ENCODE data around the gene UGP2. TPM values are rescaled to one million over a fixed set of nuclear protein-coding genes. Genes with fewer than 3 reads are reported as not detected.
A peak's percentile ranks its signal among the peaks of the same experiment; 100 is the strongest.

UGP2 gene
- total RNA-seq, 1 experiment from 2014 or later = 883 TPM

DNA sequence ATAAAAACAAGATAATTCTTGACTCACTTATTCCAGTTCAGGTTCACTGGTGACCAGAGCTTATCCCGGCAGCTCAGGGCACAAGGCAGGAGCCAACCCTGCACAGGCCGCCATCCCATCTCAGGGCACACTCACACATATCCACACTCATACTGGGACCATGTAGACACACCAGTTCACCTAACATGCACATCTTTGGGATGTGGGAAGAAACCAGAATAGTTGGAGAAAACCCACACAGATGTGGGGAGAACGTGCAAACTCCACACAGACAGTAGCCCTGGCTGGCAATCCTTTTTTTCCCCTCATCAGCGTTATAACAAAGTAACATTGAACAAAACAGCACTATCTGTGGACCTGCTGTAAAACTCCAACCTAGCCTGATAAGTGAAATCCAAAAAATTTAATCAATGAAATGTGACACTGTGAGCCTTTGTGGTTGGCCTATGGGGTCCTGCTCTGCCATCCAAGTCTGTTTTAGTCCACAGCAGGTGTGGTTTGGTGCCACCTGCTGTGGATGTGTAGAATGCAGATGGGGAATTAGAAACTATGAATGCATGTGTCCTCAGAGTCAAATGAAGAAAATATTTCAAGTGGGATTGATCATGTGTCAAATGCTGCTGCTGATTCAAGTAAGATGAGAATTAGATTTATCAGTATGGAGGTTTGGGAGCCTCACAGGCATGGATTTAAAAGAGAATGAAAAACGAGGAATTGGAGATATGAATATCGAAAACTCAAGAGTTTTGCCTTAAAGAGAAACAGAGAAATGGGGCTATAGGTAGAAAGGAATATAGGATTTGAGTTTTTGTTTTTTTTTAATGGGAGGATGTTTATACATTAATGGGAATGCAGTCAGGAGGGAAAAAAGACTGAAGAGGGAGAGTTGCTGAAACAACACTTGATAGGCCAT is 47.0 kb downstream of the UGP2 start:
- Histone ChIP-seq H2AFZ (ENCODE audit: low read length) (no peak overlapping the region), H3K4me1 (ENCODE audit: insufficient read depth, low read length) (peaks cover 5% of the 10 kb centered on the region; the same call in 1 of the 2 replicates), H3K4me2 (ENCODE audit: insufficient read depth, insufficient read length, low read length) (no peak overlapping the region), H3K56ac (ENCODE audit: insufficient read length, low read depth, low read length) (no peak overlapping the region), H3K23ac (ENCODE audit: insufficient read length, low read depth, low read length) (no peak overlapping the region), H4K91ac (ENCODE audit: insufficient read length, low read depth, low read length) (no peak overlapping the region), H2BK12ac (ENCODE audit: insufficient read length, low read depth, low read length) (no peak overlapping the region), H4K20me1 (ENCODE audit: control insufficient read depth, insufficient read depth, insufficient read length) (no peaks in the 10 kb centered on the region), H3K9ac (ENCODE audit: extremely low read depth, insufficient read length, low read length) (no peak overlapping the region), H3K79me2 (ENCODE audit: insufficient read depth, low read length) (no peaks in the 10 kb centered on the region), H3K9me3 (ENCODE audit: control insufficient read depth, low read depth, low read length) (no peaks in the 10 kb centered on the region), H3K27ac (ENCODE audit: insufficient read length, low read depth, low read length) (no peak overlapping the region), H3K79me1 (ENCODE audit: insufficient read depth, low read depth, low read length, poor library complexity, severe bottlenecking) (no peaks in the 10 kb centered on the region), H3T11ph (ENCODE audit: low read length) (no peak overlapping the region), H4K8ac (replicated peaks; ENCODE audit: insufficient read length, low read depth, low read length) (no peak overlapping the region), H3K23me2 (ENCODE audit: insufficient read length, low read depth, low read length, poor library complexity, severe bottlenecking) (no peaks in the 10 kb centered on the region), H2AK5ac (ENCODE audit: insufficient read length, low read length) (no peak overlapping the region), H2BK20ac (ENCODE audit: low read depth, low read length, poor library complexity, severe bottlenecking) (no peak overlapping the region), H2BK5ac (ENCODE audit: insufficient read length, low read length) (no peak overlapping the region), H2BK15ac (ENCODE audit: low read depth, low read length) (no peak overlapping the region), H2BK120ac (ENCODE audit: low read depth, low read length, poor library complexity, severe bottlenecking) (no peak overlapping the region), H3K4ac (ENCODE audit: low read depth, low read length) (no peak overlapping the region), H4K5ac (ENCODE audit: insufficient read length, low read depth, low read length) (no peak overlapping the region), H3K14ac (ENCODE audit: insufficient read depth, low read length) (no peak overlapping the region), H3K27me3 (ENCODE audit: insufficient read depth, low read length) (no peaks in the 10 kb centered on the region), H3K18ac (ENCODE audit: insufficient read length, low read depth, low read length) (no peak overlapping the region)
- Mint-ChIP-seq H3K4me1 (peaks cover 18 to 29% of the 10 kb centered on the region in 2 experiments), H3K27ac (peak overlapping the region; percentile 11 to 92 (median 68); a peak in 5 of 7 replicates), H3K36me3 (ENCODE audit: insufficient read depth in 1 of 3, low read depth in 3 of 3) (peaks cover 47 to 91% (median 88%) of the 10 kb centered on the region in 3 experiments), H3K4me3 (no peak overlapping the region), H3K9me3 (no peaks in the 10 kb centered on the region), H3K27me3 (ENCODE audit: low read depth) (no peaks in the 10 kb centered on the region; the same call in 1 of the 2 replicates)
- 100% methylated on average over 2 of the region's 6 CpGs for WGBS (ENCODE audit: extremely low coverage, insufficient read length, low lambda C conversion rate)
- TF ChIP-seq, protein P1, sequence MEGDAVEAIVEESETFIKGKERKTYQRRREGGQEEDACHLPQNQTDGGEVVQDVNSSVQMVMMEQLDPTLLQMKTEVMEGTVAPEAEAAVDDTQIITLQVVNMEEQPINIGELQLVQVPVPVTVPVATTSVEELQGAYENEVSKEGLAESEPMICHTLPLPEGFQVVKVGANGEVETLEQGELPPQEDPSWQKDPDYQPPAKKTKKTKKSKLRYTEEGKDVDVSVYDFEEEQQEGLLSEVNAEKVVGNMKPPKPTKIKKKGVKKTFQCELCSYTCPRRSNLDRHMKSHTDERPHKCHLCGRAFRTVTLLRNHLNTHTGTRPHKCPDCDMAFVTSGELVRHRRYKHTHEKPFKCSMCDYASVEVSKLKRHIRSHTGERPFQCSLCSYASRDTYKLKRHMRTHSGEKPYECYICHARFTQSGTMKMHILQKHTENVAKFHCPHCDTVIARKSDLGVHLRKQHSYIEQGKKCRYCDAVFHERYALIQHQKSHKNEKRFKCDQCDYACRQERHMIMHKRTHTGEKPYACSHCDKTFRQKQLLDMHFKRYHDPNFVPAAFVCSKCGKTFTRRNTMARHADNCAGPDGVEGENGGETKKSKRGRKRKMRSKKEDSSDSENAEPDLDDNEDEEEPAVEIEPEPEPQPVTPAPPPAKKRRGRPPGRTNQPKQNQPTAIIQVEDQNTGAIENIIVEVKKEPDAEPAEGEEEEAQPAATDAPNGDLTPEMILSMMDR (conservative IDR thresholded peaks at IDR 0.05) = peak; percentile 69
- peak; percentile 40 for DNase-seq

Measured in H9 (cell line).